WERI-Rb-1 (cell line): ENCODE data around the gene OR2K2.
"Not testable (repeated sequence)": the region's sequence is repeated elsewhere in the genome, so short reads cannot be mapped to it uniquely, and the experiment has no call there.

Source experiments
- DNase-seq: peaks from one replicate; pipeline ENCODE4 v3.0.0-alpha.2; 2020
- H3K27ac ChIP-seq: fragments of 250-450 bp; sonication (Bioruptor Pico); 2 replicates; pipeline ENCODE4 v1.5.1; 2020; ENCODE audit warnings: mild to moderate bottlenecking, moderate library complexity
- H3K27me3 ChIP-seq: fragments of 250-450 bp; sonication (Bioruptor Pico); 2 replicates; pipeline ENCODE4 v1.5.1; 2021; ENCODE audit warnings: mild to moderate bottlenecking, low read depth, moderate library complexity; ENCODE audit not compliant: insufficient read depth, severe bottlenecking
- H3K36me3 ChIP-seq: fragments of 250-450 bp; sonication (Bioruptor Pico); 2 replicates; pipeline ENCODE4 v1.5.1; 2020; ENCODE audit warnings: mild to moderate bottlenecking, moderate library complexity
- H3K4me3 ChIP-seq: 2 replicates; pipeline ENCODE4 v1.5.1; 2011; ENCODE audit warnings: low read depth, mild to moderate bottlenecking, control low read depth, low read length
- H3K9me3 ChIP-seq: fragments of 250-450 bp; sonication (Bioruptor Pico); 2 replicates; pipeline ENCODE4 v1.5.1; 2021; ENCODE audit warnings: mild to moderate bottlenecking, moderate library complexity; ENCODE audit not compliant: severe bottlenecking
- CTCF ChIP-seq: IDR thresholded peaks from 2 replicates; pipeline ENCODE4 v1.5.1; 2011; ENCODE audit warnings: low read depth, mild to moderate bottlenecking, control low read depth, inconsistent platforms, low read length

OR2K2 gene

DNA sequence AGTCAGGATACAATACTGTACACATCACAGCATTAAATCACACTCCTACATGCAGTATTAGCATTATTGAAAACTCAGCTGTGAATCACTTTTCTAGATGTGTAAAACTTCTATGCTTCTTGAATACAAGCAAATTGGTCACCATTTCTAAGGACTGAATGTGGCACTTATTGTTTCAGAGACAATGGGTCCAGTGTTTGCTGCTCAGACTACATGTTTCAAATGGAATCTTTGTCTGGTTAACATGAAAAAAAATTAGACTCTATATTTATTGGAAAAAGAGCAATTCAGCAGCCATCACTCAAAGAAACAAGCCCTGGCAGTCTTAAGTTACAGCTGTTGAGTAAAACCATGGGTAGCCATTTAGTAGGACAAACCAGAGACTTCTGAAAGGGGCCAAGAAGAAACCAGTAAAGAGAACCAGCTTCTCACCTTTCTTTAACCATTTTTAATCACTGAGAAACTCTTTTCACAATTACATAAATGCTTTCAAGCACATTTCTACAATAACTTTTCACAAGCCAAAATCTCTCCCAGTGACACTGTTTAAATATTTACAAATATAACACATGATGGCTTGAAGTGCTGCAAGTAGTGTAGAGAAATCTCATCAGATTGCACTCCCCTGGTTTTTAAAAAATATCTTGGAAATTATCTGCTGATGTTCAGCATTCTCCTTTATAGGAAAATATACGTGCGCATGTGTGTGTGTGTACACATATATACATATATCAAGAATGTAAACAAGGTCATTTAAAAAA lies 35.2 kb downstream of the OR2K2 start:
- Histone ChIP-seq H3K36me3 (no peaks in the 10 kb centered on the region), H3K27ac (no peak overlapping the region), H3K4me3 (no peak overlapping the region), H3K27me3 (peaks cover 86% of the 10 kb centered on the region), H3K9me3 (peaks cover 5% of the 10 kb centered on the region)
- no peak for DNase-seq
- TF ChIP-seq CTCF, result no peak

GRCh38 chr9:111287127-111287526 lies 42.9 kb downstream of the OR2K2 start:
- TF ChIP-seq CTCF, result no peak
- H3K9me3 ChIP-seq, result peaks cover 2% of the 10 kb centered on the region
- DNase-seq, result no peak
- H3K27ac ChIP-seq, result no peak overlapping the region
- H3K36me3 ChIP-seq, result no peaks in the 10 kb centered on the region
- H3K4me3 ChIP-seq, result no peak overlapping the region
- H3K27me3 ChIP-seq, result peaks cover 86% of the 10 kb centered on the region

DNA sequence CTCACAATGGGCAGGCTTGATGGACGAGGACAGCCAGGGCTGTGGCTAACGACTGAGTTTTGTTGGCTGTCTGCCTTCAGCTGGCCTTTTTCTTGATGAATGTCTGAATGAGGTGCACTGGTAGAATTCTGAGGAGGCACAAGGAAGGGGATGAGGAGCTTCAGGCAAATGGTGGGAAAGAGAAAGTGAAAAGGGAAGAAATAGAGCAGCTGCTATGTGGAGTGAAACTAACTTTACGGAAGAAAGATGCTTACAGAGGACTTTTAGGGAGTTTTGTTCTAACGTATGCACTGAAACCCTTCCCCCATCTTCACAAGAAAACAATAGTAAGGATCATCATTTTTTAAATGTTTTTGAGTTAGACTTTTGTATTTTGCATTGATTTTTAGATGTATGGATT lies 45.3 kb downstream of the OR2K2 start:
- H3K36me3 ChIP-seq, result no peaks in the 10 kb centered on the region
- peaks cover 92% of the 10 kb centered on the region for H3K27me3 ChIP-seq
- TF ChIP-seq CTCF, result no peak
- no peak overlapping the region for H3K4me3 ChIP-seq
- peaks cover 2% of the 10 kb centered on the region for H3K9me3 ChIP-seq
- DNase-seq, result no peak
- H3K27ac ChIP-seq, result no peak overlapping the region

- H3K4me3 ChIP-seq, result no peak overlapping the region
- peaks cover 2% of the 10 kb centered on the region for H3K9me3 ChIP-seq
- TF ChIP-seq CTCF, result no peak
- H3K27ac ChIP-seq, result no peak overlapping the region
- H3K36me3 ChIP-seq, result no peaks in the 10 kb centered on the region
- no peak for DNase-seq
- peaks cover 92% of the 10 kb centered on the region for H3K27me3 ChIP-seq
These were observed 47.2 kb downstream of the OR2K2 start for GRCh38 chr9:111282845-111283244.

DNA sequence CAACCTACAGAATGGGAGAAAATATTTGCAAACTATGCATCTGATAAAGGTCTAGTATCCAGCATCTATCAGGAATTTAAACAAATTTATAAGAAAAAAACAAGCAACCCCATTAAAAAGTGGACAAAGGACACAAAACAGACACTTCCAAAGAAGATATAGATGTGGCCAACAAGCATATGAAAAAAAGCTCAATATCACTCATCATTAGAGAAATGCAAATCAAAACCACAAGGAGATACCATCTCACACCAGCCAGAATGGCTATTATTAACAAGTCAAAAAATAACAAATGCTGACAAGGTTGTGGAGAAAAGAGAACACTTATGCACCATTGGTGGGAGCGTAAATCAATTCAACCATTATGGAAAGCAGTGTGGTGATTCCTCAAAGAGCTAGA lies 49.2 kb downstream of the OR2K2 start:
- not testable (repeated sequence) for H3K27ac ChIP-seq, DNase-seq, H3K9me3 ChIP-seq, H3K36me3 ChIP-seq, H3K4me3 ChIP-seq
- H3K27me3 ChIP-seq, result peaks cover 97% of the 10 kb centered on the region
